ENCODE results near the gene ZNF646. TPM values are rescaled to one million over a fixed set of nuclear protein-coding genes. Genes with fewer than 3 reads are reported as not detected.

The ZNF646 gene
- total RNA-seq (10 to 100 TPM in 8 of 9 donors, 1 to 10 TPM in 1; 6.9 to 17.8 (median 13.9) TPM), polyA plus RNA-seq (10 to 100 TPM in 1 of 3 donors, 1 to 10 TPM in 2; 3.1 to 15.4 (median 3.7) TPM)
- long read RNA-seq, donor 1, full-length matches to known transcripts: 3 of 3 reads
- long read RNA-seq, donor 1, partial matches to known transcripts: 0 of 3 reads
- long read RNA-seq, donor 1, other reads (novel, unspliced or antisense): 0 of 3 reads
- long read RNA-seq, donor 2, full-length matches to known transcripts: 7 of 7 reads
- long read RNA-seq, donor 2, partial matches to known transcripts: 0 of 7 reads
- long read RNA-seq, donor 2, other reads (novel, unspliced or antisense): 0 of 7 reads
- long read RNA-seq, donor 3, full-length matches to known transcripts: 6 of 6 reads
- long read RNA-seq, donor 3, partial matches to known transcripts: 0 of 6 reads
- long read RNA-seq, donor 3, other reads (novel, unspliced or antisense): 0 of 6 reads
- long read RNA-seq, donor 4, partial matches to known transcripts: 2 of 2 reads
- long read RNA-seq, donor 4, other reads (novel, unspliced or antisense): 0 of 2 reads
- long read RNA-seq, donor 5, full-length matches to known transcripts: 2 of 6 reads
- long read RNA-seq, donor 5, partial matches to known transcripts: 3 of 6 reads
- long read RNA-seq, donor 5, other reads (novel, unspliced or antisense): 1 of 6 reads
- long read RNA-seq, donor 6, full-length matches to known transcripts: 2 of 4 reads
- long read RNA-seq, donor 6, partial matches to known transcripts: 1 of 4 reads
- long read RNA-seq, donor 6, other reads (novel, unspliced or antisense): 1 of 4 reads
- long read RNA-seq, donor 7, full-length matches to known transcripts: 8 of 8 reads
- long read RNA-seq, donor 7, partial matches to known transcripts: 0 of 8 reads
- long read RNA-seq, donor 7, other reads (novel, unspliced or antisense): 0 of 8 reads
- long read RNA-seq, donor 8, full-length matches to known transcripts: 9 of 9 reads
- long read RNA-seq, donor 8, partial matches to known transcripts: 0 of 9 reads
- long read RNA-seq, donor 8, other reads (novel, unspliced or antisense): 0 of 9 reads
- long read RNA-seq, donor 9, full-length matches to known transcripts: 8 of 8 reads
- long read RNA-seq, donor 9, partial matches to known transcripts: 0 of 8 reads
- long read RNA-seq, donor 9, other reads (novel, unspliced or antisense): 0 of 8 reads
- long read RNA-seq, donor 10, full-length matches to known transcripts: 7 of 7 reads
- long read RNA-seq, donor 10, partial matches to known transcripts: 0 of 7 reads
- long read RNA-seq, donor 10, other reads (novel, unspliced or antisense): 0 of 7 reads

GRCh38 chr16:31073970-31074813, at the start of gene ZNF646, which contains the start of gene ZNF668:
Gene ZNF646 (plus strand): TSS chr16:31074422. CDS start chr16:31076325, 1,903 bp downstream.
Gene ZNF668 (minus strand): TSS chr16:31074240. CDS start chr16:31064459, 9,781 bp downstream.
- Histone ChIP-seq H3K9me3 (replicated peaks in 1 of 3) (no peaks in the 10 kb centered on the region), H3K27me3 (no peaks in the 10 kb centered on the region), H3K4me1 (replicated peaks in 1 of 2) (peaks cover 13 to 29% of the 10 kb centered on the region in 2 donors), H3K36me3 (replicated peaks in 1 of 2) (peaks cover 0 to 30% of the 10 kb centered on the region in 2 donors), H3K27ac (peak within 1 kb of the TSS; percentile 66 to 98 (median 91)), H3K4me3 (peak within 1 kb of the TSS; percentile 76 to 100 (median 94))
- intact Hi-C loops (cut with DNase I): no loop called here
- DNase-seq: peak; percentile 97 to 99 (median 99)
- 0 to 1% (median 0%) methylated on average over 35 to 48 of the region's 48 CpGs for WGBS, 4 donors
- TF ChIP-seq POLR2A (IDR thresholded peaks at IDR 0.05) (peak; percentile 30 to 82), CTCF (IDR thresholded peaks at IDR 0.05) (no peak)

GRCh38 chr16:31025339-31025738, 48.9 kb upstream of the ZNF646 start:
- H3K9me3 ChIP-seq (replicated peaks in 1 of 3): no peaks in the 10 kb centered on the region
- peaks cover 7% of the 10 kb centered on the region in 2 donors for H3K4me1 ChIP-seq (replicated peaks in 1 of 2)
- intact Hi-C loops (cut with DNase I): no loop called here
- TF ChIP-seq CTCF (IDR thresholded peaks at IDR 0.05): no peak
- no peak for TF ChIP-seq POLR2A (IDR thresholded peaks at IDR 0.05)
- WGBS, 4 donors: 35 to 52% (median 43%) methylated on average over 5 of the region's 5 CpGs
- H3K4me3 ChIP-seq: no peak overlapping the region
- no peaks in the 10 kb centered on the region for H3K27me3 ChIP-seq
- H3K27ac ChIP-seq: peak overlapping the region in 2 of 5 donors; percentile 5 to 75
- DNase-seq: peak in 1 of 7 donors; percentile 36
- H3K36me3 ChIP-seq (replicated peaks in 1 of 2): no peaks in the 10 kb centered on the region

- Histone ChIP-seq H3K27ac (no peak overlapping the region), H3K4me1 (replicated peaks in 1 of 2) (peaks cover 8% of the 10 kb centered on the region in 2 donors), H3K4me3 (no peak overlapping the region), H3K36me3 (replicated peaks in 1 of 2) (no peaks in the 10 kb centered on the region), H3K9me3 (replicated peaks in 1 of 3) (no peaks in the 10 kb centered on the region), H3K27me3 (no peaks in the 10 kb centered on the region)
- no peak for DNase-seq
- 75 to 85% (median 81%) methylated on average over 3 to 5 of the region's 5 CpGs for WGBS, 4 donors
- TF ChIP-seq POLR2A (IDR thresholded peaks at IDR 0.05) (no peak), CTCF (IDR thresholded peaks at IDR 0.05) (no peak)
- intact Hi-C loops (cut with DNase I): no loop called here
These were observed 45.0 kb upstream of the ZNF646 start for GRCh38 chr16:31029272-31029671.
